H1 (cell line): ENCODE data around the gene CD300LF. TPM values are rescaled to one million over a fixed set of nuclear protein-coding genes. Genes with fewer than 3 reads are reported as not detected.

Source experiments
- CTCF ChIA-PET: fragments of 300-600 bp; sonication (Branson Sonifier 250); formaldehyde crosslinking; loops from one replicate; lab custom pipeline; 2021; ENCODE audit not compliant: partially characterized antibody; lab: Charles Lee
- POLR2A ChIA-PET: fragments of 300-600 bp; sonication (Branson Sonifier 250); formaldehyde crosslinking; loops from one replicate; lab custom pipeline; 2021; ENCODE audit warnings: inconsistent platforms; ENCODE audit not compliant: partially characterized antibody; lab: Charles Lee
- DNase-seq, 2 experiments: peaks; one replicate each; pipeline versions ENCODE4 v3.0.0 to v3.0.0-alpha.2; 2010 to 2022; ENCODE audit warnings: low spot score in 2 of 2, low read depth in 1 of 2, mixed read lengths in 1 of 2
- FAIRE-seq: peaks from 2 replicates; lab custom pipeline; 2011; peaks lifted over from hg19 to GRCh38; lab: Jason Lieb, UNC
- H2AFZ ChIP-seq: 2 replicates; pipeline ENCODE4 v1.8.1; 2012; ENCODE audit warnings: low read length, inconsistent platforms
- H2AK5ac ChIP-seq: 2 replicates; pipeline ENCODE4 v1.6.1; 2013; ENCODE audit warnings: low read depth, low read length
- H2BK120ac ChIP-seq: replicated peaks from 2 replicates; pipeline ENCODE3; 2013; ENCODE audit warnings: low read depth, low read length, inconsistent platforms
- H2BK12ac ChIP-seq: 2 replicates; pipeline ENCODE4 v1.6.1; 2013; ENCODE audit warnings: low read depth, low read length
- H2BK15ac ChIP-seq: 2 replicates; pipeline ENCODE4 v1.6.1; 2013; ENCODE audit warnings: low read length
- H2BK20ac ChIP-seq: 2 replicates; pipeline ENCODE4 v1.6.1; 2013; ENCODE audit warnings: low read length
- H2BK5ac ChIP-seq: 2 replicates; pipeline ENCODE4 v1.6.1; 2013; ENCODE audit warnings: low read depth, low read length
- H3K14ac ChIP-seq: 2 replicates; pipeline ENCODE4 v1.6.1; 2013; ENCODE audit warnings: inconsistent platforms; ENCODE audit not compliant: insufficient read length
- H3K18ac ChIP-seq: 2 replicates; pipeline ENCODE4 v1.6.1; 2013; ENCODE audit warnings: low read length; ENCODE audit errors: extremely low read depth
- H3K23ac ChIP-seq: 2 replicates; pipeline ENCODE4 v1.6.1; 2013; ENCODE audit warnings: inconsistent platforms; ENCODE audit not compliant: insufficient read length
- H3K23me2 ChIP-seq: 2 replicates; pipeline ENCODE4 v1.6.1; 2013; ENCODE audit warnings: low read depth, low read length
- H3K27ac ChIP-seq: 2 replicates; pipeline ENCODE4 v1.6.1; 2011; ENCODE audit warnings: low read depth, low read length, inconsistent platforms
- H3K27me3 ChIP-seq, 4 experiments: replicated peaks in 1 of 4; 1 replicate in 1 of 4; 2 replicates in 3 of 4; pipeline versions ENCODE4 v1.6.1 to v1.8.1; 2011 to 2013; ENCODE audit warnings: low read length in 3 of 4, mild to moderate bottlenecking in 3 of 4, inconsistent platforms in 2 of 4, mixed read lengths in 2 of 4, moderate library complexity in 1 of 4; ENCODE audit not compliant: control insufficient read depth in 3 of 4, insufficient read depth in 3 of 4; ENCODE audit errors: extremely low read depth in 1 of 4
- H3K36me3 ChIP-seq, 4 experiments: 2 replicates each; pipeline versions ENCODE4 v1.6.1 to v1.8.1; 2011 to 2013; ENCODE audit warnings: mild to moderate bottlenecking in 4 of 4, low read length in 3 of 4, moderate library complexity in 2 of 4, control low read depth in 1 of 4, inconsistent platforms in 1 of 4; ENCODE audit not compliant: insufficient read depth in 4 of 4, control insufficient read depth in 2 of 4
- H3K4ac ChIP-seq: replicated peaks from 2 replicates; pipeline ENCODE3; 2013; ENCODE audit warnings: low read length, low read depth, mixed read lengths, inconsistent platforms; ENCODE audit not compliant: insufficient read length
- H3K4me1 ChIP-seq, 4 experiments: replicated peaks in 1 of 4; 1 replicate in 1 of 4; 2 replicates in 3 of 4; pipeline versions ENCODE4 v1.6.1 to v1.8.1; 2011 to 2013; ENCODE audit warnings: low read length in 3 of 4, inconsistent platforms in 2 of 4, mixed read lengths in 1 of 4; ENCODE audit not compliant: insufficient read depth in 4 of 4, control insufficient read depth in 3 of 4
- H3K4me2 ChIP-seq, 2 experiments: 2 replicates each; pipeline versions ENCODE4 v1.6.1 to v1.8.1; 2011 to 2013; ENCODE audit warnings: low read depth in 2 of 2, low read length in 2 of 2, control low read depth in 1 of 2, inconsistent platforms in 1 of 2, mild to moderate bottlenecking in 1 of 2; ENCODE audit not compliant: insufficient read depth in 1 of 2
- H3K4me3 ChIP-seq, 4 experiments: fragments of 200-600, 300-600 bp in 1 of 4; sonication (generic), shearing (Covaris generic), sonication (Bioruptor Twin) in 1 of 4; 2 replicates each; pipeline versions ENCODE4 v1.5.1 to v1.8.1; 2011 to 2016; ENCODE audit warnings: low read length in 4 of 4, low read depth in 3 of 4, control low read depth in 2 of 4, inconsistent platforms in 2 of 4, mild to moderate bottlenecking in 2 of 4, mixed read lengths in 1 of 4, moderate library complexity in 1 of 4; ENCODE audit not compliant: insufficient read depth in 2 of 4; ENCODE audit errors: extremely low read depth in 1 of 4
- H3K56ac ChIP-seq: replicated peaks from 2 replicates; pipeline ENCODE3; 2013; ENCODE audit warnings: low read depth, mild to moderate bottlenecking, mixed read lengths, low read length, inconsistent platforms; ENCODE audit not compliant: insufficient read length
- H3K79me1 ChIP-seq: 2 replicates; pipeline ENCODE4 v1.6.1; 2013; ENCODE audit warnings: low read depth, low read length, control low read depth
- H3K79me2 ChIP-seq, 2 experiments: 2 replicates each; pipeline versions ENCODE4 v1.6.1 to v1.8.1; 2012 to 2013; ENCODE audit warnings: low read length in 2 of 2, mild to moderate bottlenecking in 2 of 2, inconsistent platforms in 1 of 2; ENCODE audit not compliant: insufficient read depth in 2 of 2, control insufficient read depth in 1 of 2
- H3K9ac ChIP-seq, 4 experiments: replicated peaks in 1 of 4; 1 replicate in 1 of 4; 2 replicates in 3 of 4; pipeline versions ENCODE4 v1.6.1 to v1.8.1; 2011 to 2013; ENCODE audit warnings: low read depth in 3 of 4, low read length in 3 of 4, control low read depth in 2 of 4, mild to moderate bottlenecking in 2 of 4, moderate library complexity in 2 of 4, inconsistent platforms in 1 of 4; ENCODE audit errors: extremely low read depth in 1 of 4
- H3K9me3 ChIP-seq, 2 experiments: 2 replicates each; pipeline versions ENCODE4 v1.6.1 to v1.8.1; 2012 to 2013; ENCODE audit warnings: mild to moderate bottlenecking in 2 of 2, moderate library complexity in 2 of 2, control low read depth in 1 of 2, inconsistent platforms in 1 of 2, low read depth in 1 of 2, low read length in 1 of 2, mixed read lengths in 1 of 2; ENCODE audit not compliant: insufficient read depth in 2 of 2
- H4K20me1 ChIP-seq, 2 experiments: replicated peaks in 1 of 2; 2 replicates each; pipeline versions ENCODE3 to v1.8.1; 2011 to 2013; ENCODE audit warnings: inconsistent platforms in 2 of 2, low read length in 2 of 2, mild to moderate bottlenecking in 1 of 2; ENCODE audit not compliant: insufficient read depth in 2 of 2, control insufficient read depth in 1 of 2
- H4K5ac ChIP-seq: 2 replicates; pipeline ENCODE4 v1.6.1; 2013; ENCODE audit warnings: low read length, low read depth, mixed read lengths, inconsistent platforms; ENCODE audit not compliant: insufficient read length
- H4K8ac ChIP-seq: 2 replicates; pipeline ENCODE4 v1.8.0; 2013; ENCODE audit warnings: mild to moderate bottlenecking, moderate library complexity, low read length, inconsistent platforms; ENCODE audit not compliant: insufficient read depth; ENCODE audit errors: extremely low read depth
- H4K91ac ChIP-seq: replicated peaks from 2 replicates; pipeline ENCODE3; 2013; ENCODE audit warnings: low read length, mixed read lengths, inconsistent platforms; ENCODE audit not compliant: insufficient read length
- BRCA1 ChIP-seq: IDR thresholded peaks from 2 replicates; pipeline ENCODE4 v1.6.1; 2012; ENCODE audit warnings: low read depth, low read length, improper control_type of control experiment
- RAD21 ChIP-seq, 2 experiments: IDR thresholded peaks in 1 of 2; conservative IDR thresholded peaks in 1 of 2; 2 replicates each; pipeline ENCODE4 v1.6.1; 2011; ENCODE audit warnings: low read depth in 2 of 2, low read length in 2 of 2, improper control_type of control experiment in 1 of 2, inconsistent platforms in 1 of 2, mild to moderate bottlenecking in 1 of 2, moderate library complexity in 1 of 2
- TAF7 ChIP-seq: optimal IDR thresholded peaks from 2 replicates; pipeline ENCODE3; 2011; ENCODE audit warnings: low read depth, mild to moderate bottlenecking, inconsistent platforms, low read length, moderate library complexity, borderline replicate concordance
- TEAD4 ChIP-seq: IDR thresholded peaks from 2 replicates; pipeline ENCODE4 v1.6.1; 2012; ENCODE audit warnings: low read depth, low read length, inconsistent platforms, mixed read lengths
- WGBS, 2 experiments: shearing (Covaris generic) in 1 of 2; methylation state at CpG; one replicate each; pipeline versions ENCODE4 v1.1.6 to v1.1.7; 2013 to 2015; ENCODE audit warnings: low lambda C conversion rate in 2 of 2, mixed read lengths in 2 of 2, inconsistent platforms in 1 of 2, low coverage in 1 of 2, missing lambda C conversion rate in 1 of 2; ENCODE audit not compliant: insufficient replicate concordance in 2 of 2, insufficient coverage in 1 of 2, insufficient read length in 1 of 2; ENCODE audit errors: extremely low coverage in 1 of 2, missing lambda C conversion rate in 1 of 2; 5-methylcytosine and 5-hydroxymethylcytosine counted together
- polyA plus RNA-seq, 7 experiments: library from polyadenylated mRNA; depleted of rRNA in 3 of 7; stranded (reverse) in 5 of 7; unstranded in 2 of 7; fragments of >200 nt in 5 of 7; fragments of 200-250 nt in 2 of 7; gene quantifications; 1 replicate in 5 of 7; 2 replicates in 1 of 7; 4 replicates in 1 of 7; pipeline versions ENCODE4 v1.2.1 to v1.2.3, GENCODE V29; 2011 to 2013; ENCODE audit warnings: missing spikeins in 2 of 7, mixed read lengths in 2 of 7
- total RNA-seq: library from RNA; stranded (reverse); fragmentation: NEBNext Ultra II Directional; extraction: Animal tissue kit (Norgen Biotek cat#: 25700); gene quantifications from 2 replicates; pipeline ENCODE4 v1.2.1, GENCODE V29; 2021

Gene CD300LF
- total and polyA plus RNA-seq, 2 of the 8 experiments (the other 6 are each of a cell fraction or from before 2014, with no cell fraction given), result not detected

DNA sequence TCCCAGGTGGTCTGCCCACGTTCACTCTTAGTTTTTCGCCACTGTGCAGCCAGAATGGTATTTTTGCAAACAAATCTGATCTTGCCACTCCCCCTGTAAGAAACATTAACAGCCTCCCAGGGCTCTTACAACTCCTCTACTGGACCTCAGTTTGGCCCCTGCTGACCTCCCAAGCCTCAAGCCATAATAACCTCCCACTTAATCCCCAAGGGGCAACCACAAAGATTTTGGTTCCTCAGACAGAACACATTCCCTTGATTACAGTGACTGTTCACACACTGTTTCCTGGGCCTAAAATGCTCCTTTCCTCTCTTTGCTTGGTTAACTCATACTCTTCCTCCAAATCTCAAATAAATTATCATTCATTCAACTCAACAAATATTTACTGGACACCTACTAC is 67.7 kb downstream of the CD300LF start:
- CTCF ChIA-PET, result interaction anchor here (0.7 to 1.6 kb wide), 3 partner anchors 11 to 126 kb away, joined by 3 to 4 read pairs (median 4); no protein-coding TSS in a partner anchor
- WGBS, 2 experiments, result 88% methylated on average over 2 of the region's 2 CpGs; no CpG with 5 or more reads in 1 of the 2 experiments
- TF ChIP-seq BRCA1 (no peak), TEAD4 (no peak), TAF7 (no peak), RAD21 (IDR thresholded peaks at IDR 0.05 in 1 of 2, conservative IDR thresholded peaks at IDR 0.05 in 1 of 2; ENCODE audit: low read depth in 2 of 2, low read length in 2 of 2) (no peak)

More for the DNA sequence above, 67.7 kb downstream of the CD300LF start:
- Histone ChIP-seq H3K79me1 (no peaks in the 10 kb centered on the region), H2AK5ac (no peak overlapping the region), H4K91ac (no peak overlapping the region), H3K4me2 (no peak overlapping the region), H3K56ac (no peak overlapping the region), H2BK15ac (no peak overlapping the region), H3K36me3 (no peaks in the 10 kb centered on the region), H2BK12ac (no peak overlapping the region), H2BK20ac (no peak overlapping the region), H4K20me1 (no peaks in the 10 kb centered on the region), H3K14ac (no peak overlapping the region), H2AFZ (no peak overlapping the region), H4K5ac (no peak overlapping the region), H2BK5ac (no peak overlapping the region), H4K8ac (no peak overlapping the region), H3K27ac (no peak overlapping the region), H2BK120ac (no peak overlapping the region), H3K23me2 (no peaks in the 10 kb centered on the region), H3K4me3 (no peak overlapping the region), H3K4me1 (peaks cover 0 to 2% (median 2%) of the 10 kb centered on the region in 4 experiments; a peak in 2 of 7 replicates), H3K4ac (no peak overlapping the region), H3K23ac (no peak overlapping the region), H3K27me3 (no peaks in the 10 kb centered on the region), H3K79me2 (no peaks in the 10 kb centered on the region), H3K9me3 (no peaks in the 10 kb centered on the region; a peak in 1 of 4 replicates), H3K9ac (no peak overlapping the region), H3K18ac (no peak overlapping the region)
- no peak for FAIRE-seq
- POLR2A ChIA-PET, result interaction anchor here (1.3 kb wide), 1 partner anchor 9 kb away, joined by 3 read pairs; no protein-coding TSS in a partner anchor
- DNase-seq, result no peak
